Lung microvascular endothelial cell (primary cell): ENCODE results near the gene FSHR. TPM values are rescaled to one million over a fixed set of nuclear protein-coding genes. Genes with fewer than 3 reads are reported as not detected.

ENCODE experiments used
- DNase-seq, 2 donors: peaks; one replicate each; pipeline versions ENCODE4 v3.0.0 to v3.0.0-alpha.2; 2010; ENCODE audit warnings: low read depth in 2 of 2
- total RNA-seq: library from RNA; depleted of rRNA; stranded (reverse); fragments of >200 nt; gene quantifications from 2 replicates; pipeline ENCODE4 v1.2.1, GENCODE V29; 2014

Gene FSHR
- total RNA-seq, 1 donor from 2014 or later = not detected

DNA sequence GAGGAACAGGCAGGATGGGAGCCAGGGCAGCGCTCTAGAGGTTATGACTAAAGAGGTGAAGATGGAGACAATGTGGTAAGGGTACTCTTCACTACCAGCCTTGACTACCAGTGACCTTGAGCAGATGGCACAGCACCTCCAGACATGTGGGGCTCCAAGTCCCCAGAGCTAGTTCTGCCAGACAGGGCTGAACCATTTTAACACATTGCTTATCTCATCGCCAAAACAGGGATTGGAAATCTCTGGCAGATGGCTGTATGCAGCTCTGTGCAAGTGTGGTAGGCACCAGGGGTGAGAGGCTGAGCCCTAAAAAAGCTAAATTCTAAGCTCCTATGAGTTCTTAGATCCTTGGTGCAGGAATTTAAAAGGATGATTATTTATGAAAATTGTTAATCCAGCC, 41.3 kb downstream of the FSHR start:
- no peak for DNase-seq

DNA sequence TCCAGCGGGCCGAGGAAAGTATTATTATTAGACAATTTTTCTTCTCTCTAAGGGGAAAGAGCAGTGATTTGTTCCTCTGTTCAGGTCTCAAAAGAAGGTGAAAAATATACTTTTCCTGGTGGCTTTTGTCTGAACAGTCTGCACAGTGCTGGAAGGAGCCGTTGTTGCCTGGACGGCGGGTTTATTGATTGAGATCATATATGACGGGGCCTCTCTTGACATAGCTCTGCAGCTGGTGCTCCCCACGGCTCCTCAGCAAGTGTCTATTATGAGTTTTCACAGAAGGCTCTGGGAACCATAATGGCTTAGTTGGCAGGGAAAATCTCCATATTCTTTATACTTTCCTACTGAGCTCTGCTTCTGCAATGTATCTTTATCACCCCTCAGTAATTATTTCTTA, 42.9 kb downstream of the FSHR start:
- no peak for DNase-seq

DNA sequence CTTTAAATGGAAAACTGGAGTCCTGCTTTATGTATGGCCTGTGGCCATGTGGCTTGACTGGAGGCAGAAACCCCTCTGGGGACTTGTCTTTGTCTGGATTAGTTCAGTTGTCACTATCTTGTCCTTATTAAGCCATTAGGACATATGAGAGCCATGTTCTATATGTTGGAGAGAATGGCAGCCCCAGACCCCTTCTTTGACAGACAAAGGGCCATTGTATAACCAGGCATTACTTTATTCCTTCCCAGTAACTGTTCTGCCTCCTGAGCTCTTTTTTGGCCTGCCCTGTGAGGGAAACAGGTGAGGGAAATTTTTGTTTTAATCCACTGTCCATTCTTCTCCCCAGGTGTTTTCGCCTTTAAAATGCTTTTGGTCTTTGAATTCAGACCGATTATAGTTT, 43.3 kb downstream of the FSHR start:
- no peak for DNase-seq

DNA sequence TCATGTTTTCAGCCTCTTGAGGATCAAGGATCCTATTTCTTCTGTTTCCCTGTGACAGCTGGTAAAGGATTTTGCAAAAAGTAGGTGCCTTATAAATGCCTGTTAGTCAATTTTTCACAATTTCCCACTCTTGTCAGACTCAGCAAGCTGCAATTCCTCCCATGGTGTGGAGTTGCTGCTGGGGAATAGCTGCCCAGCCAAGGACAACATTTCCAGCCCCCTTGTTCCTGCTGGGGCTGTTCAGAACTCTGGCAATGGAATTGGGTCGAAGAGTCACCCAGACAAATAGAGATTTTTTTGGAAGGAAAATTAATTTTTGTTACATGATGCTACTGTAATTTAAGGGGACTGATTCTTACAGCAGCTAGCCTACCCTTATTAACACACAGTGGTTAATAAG, 43.7 kb downstream of the FSHR start:
- no peak for DNase-seq

DNA sequence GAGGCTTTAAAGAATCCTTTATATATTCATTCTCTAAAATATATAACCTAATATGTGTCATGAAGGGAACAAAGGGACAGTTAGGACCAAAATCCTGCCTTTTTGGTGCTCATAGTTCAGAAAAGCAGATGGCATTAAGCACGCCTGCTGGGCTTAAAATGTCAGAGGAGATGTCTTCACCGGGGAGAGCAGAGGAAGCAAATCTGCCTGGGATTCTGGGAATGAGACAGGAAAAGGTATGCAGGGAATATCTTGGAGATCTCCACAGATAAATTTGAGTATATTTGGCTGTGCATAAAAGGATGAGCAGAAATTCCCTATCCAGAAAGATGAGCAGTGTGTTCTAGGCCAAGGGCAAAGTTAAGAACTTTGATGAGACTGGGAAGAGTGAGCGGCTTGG, 45.5 kb downstream of the FSHR start:
- DNase-seq = no peak

DNA sequence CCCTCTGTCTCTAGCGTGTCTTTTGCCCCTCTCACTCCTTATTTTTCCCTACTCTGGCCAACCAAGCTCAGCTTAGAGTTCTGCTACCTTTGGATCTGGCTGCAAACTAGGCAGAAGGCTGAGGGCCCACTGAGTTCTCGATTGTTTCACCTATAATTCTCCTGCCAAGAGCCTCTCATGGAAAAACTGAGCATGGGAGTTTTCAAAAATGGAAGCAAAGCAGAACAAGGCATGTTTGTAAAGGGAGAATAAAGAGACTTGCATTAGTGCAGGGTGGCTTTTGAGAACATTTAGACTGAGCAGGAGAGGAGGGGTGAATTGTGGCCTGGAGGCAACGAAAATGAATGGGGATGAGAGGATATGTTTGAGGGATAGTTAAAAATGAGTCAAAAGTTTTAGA, 45.9 kb downstream of the FSHR start:
- no peak for DNase-seq

DNA sequence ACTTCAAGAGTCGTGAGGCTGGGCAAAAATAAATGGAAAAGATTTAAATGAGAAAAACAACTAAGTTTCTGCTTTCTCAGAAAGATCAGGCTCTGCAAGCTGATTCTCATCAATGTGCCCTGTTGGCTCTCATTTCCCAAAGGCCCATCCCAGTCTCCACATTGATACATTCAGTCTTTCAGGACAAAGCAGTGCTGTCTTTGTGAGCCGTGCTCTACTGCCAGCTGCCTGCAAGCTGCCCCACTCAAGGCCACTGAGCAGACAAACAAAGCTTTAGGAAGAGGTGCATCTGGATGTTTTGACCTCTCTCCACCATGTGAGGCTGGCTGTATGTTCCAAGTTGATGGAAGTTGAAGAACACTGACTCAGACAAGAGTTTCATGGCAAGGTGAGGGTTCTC, 48.8 kb downstream of the FSHR start:
- DNase-seq = no peak

DNA sequence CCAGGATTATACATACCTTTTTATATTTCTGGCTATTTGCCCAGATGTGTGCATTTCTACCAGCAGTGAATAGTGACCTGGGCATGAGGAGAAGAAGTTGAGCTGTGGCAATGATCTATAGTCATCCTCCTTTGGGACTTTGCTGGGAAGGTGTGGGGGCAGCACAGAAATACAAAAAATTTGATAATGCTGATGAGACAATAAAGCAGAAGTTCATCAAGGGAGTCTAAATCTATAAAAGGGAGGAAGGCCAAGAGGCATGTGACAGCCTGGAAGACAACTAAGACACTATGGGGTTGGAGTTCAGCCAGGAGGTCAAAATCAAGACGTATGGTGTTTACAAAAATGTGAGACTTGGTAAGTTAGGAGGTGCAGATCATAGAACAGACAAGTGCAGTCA, 52.2 kb downstream of the FSHR start:
- DNase-seq = no peak

DNA sequence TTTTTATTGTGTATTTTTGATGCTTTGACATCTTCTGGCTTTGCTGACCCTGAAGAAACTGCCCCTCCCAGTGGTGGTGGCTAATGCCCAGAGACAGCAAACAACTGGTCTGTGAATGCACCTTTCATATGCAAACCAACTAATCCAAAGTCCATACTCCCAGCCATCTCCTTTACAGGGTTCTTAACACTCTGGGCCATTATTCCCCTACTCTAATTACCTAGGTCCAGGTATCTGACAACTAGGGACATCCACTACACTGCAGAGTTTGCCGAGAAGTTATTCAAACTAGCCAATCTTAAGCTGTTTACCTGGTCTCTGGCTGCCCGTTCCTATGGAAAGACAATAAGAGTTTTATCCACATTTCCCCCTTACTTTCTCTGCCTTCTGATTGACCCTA, 73.6 kb downstream of the FSHR start:
- no peak for DNase-seq

DNA sequence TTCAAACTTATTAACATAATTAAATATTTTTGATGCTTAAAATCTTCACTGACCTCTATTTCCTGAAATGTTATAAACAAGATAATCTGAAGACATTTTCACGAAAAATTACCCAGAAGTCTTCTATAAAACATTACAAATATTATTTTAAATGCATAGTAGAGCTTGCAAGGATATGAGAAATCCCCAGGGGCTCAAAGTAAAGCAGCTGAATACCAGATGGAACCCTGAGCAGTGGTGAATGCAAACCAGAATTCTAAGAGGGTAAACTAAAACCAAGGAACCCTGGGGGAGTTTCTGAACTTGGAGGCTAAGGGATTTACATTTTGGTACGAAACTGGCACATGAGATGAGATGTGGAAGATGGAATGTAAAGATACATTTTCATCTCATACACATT, 83.6 kb downstream of the FSHR start:
- DNase-seq = no peak

DNA sequence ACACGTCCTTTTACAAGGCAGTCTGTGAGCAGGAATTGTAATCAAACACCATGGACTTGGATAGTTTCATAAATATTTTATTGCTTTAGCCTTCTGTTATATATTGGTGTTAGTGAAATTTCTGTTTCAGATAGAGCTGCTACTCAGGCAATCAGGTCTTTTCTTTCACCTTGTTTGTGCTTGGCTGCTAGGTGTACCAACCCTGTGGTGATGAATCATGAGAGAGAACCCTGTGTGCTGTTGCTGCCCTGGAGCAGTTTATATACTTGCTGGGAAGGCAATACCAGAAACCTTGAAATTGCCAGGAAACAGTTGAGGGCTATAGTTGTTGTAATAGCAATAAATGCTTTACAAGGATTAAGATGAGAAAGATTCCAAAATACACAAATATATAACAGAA, 84.5 kb downstream of the FSHR start:
- DNase-seq = no peak

DNA sequence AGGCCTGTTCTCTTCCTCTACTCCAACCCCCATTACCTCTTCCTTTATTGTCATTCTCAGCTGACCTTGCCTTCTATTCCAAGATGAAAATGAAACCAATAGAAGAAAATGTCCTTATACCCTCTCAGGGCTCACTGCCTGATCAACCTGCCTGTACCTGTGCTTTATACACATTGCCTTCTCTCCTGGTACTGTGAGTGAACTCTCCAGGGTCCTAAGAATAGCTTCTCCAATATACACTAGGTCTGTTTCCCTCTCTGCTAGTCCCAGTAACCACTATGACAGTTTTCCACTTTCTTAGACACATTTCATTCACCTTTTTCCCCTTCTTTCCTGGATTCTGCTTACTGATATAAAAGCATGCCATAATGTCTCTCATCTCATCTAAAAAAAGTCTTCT, 85.7 kb downstream of the FSHR start:
- DNase-seq = no peak

DNA sequence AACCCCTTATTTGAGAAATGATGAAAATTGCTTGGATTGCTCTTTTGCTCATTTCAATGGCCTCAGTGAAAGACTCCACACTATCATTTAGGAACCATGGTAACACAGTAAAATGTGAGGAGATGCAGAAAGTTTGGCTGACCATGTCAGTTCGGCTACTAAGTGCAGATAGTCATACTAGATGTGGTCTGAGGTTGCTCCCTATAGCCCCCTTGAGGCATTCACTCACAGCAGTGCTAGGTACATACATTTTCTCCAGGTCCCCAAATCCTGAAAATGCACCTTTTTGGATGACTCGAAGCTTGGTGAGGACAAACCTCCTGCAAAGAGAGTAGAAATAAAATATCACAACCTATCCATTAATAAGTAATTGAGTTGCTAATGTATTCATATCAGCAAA, 86.3 kb downstream of the FSHR start:
- DNase-seq = no peak

DNA sequence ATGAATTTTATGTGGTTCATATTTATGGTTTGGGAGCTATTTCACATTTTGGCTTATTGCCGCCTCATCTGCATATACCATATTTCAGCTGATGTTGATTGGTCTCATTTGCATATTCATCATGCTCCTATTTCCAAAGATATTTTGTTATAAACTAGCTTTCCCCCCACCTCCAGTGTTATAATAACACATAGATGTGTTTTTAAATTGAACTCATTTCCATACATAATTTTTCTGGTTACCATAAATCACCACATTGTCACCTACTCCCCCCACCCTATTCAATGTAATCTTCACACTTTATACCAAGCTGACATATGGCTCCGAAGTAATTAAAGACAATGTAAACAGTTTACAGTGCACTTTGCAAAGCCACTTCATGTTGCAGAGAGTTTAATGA, 101.2 kb downstream of the FSHR start:
- no peak for DNase-seq

DNA sequence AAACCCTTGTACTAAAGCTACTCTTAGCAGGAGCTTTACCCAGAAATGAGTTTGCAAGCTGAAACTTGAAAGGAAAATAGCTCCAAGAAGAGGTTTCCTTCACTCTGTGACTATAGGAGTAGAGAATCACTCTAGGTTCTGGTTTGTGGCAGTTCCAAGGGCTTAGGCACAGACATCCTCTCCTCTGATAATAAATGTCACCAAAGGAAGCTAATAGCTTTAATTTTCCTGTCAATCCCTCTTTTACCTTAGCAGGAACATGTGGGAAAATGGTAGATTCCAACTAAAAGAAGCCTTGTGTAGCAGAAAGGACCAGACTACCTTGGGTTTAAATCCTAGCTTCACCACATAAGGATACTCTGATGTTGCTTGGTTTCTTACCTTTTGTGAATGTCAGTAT, 104.0 kb downstream of the FSHR start:
- DNase-seq = no peak

DNA sequence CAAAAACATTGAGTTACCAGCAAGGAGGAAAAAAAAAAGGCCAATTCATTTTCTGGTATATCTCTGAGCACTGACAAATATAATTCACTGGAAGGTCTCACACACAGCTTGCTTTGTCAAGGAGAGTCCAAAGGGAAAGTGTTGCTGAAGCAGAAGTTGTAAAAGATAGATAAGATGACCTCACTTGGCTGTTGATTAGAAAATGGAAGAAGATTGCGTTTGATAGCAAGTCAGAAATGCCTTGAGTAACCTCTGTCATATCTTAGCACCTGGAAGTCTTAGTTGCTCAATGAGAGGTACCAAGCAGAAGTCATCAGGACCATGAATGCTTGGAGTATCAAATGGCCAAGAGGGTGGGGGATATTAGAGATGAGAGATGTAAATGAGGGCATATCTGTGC, 105.2 kb downstream of the FSHR start:
- no peak for DNase-seq

DNA sequence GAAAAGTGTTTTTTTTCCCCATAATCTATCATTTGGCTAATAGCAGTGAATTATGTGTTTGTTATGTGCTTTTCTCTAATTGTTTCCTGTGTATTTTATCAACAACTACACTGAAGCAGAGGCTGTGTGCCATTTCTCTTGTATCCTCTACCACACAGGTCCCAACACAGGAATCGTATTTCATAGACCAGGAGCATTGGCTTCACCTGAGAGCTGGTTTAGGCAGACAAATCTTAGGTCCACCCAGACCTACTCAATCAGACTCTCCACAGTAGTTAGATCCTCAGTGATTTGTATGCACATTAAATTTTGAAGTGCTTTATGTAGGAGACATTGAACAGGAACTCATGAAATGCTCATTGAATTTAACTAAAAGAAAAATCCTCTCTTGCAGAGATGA, 109.2 kb downstream of the FSHR start:
- no peak for DNase-seq

DNA sequence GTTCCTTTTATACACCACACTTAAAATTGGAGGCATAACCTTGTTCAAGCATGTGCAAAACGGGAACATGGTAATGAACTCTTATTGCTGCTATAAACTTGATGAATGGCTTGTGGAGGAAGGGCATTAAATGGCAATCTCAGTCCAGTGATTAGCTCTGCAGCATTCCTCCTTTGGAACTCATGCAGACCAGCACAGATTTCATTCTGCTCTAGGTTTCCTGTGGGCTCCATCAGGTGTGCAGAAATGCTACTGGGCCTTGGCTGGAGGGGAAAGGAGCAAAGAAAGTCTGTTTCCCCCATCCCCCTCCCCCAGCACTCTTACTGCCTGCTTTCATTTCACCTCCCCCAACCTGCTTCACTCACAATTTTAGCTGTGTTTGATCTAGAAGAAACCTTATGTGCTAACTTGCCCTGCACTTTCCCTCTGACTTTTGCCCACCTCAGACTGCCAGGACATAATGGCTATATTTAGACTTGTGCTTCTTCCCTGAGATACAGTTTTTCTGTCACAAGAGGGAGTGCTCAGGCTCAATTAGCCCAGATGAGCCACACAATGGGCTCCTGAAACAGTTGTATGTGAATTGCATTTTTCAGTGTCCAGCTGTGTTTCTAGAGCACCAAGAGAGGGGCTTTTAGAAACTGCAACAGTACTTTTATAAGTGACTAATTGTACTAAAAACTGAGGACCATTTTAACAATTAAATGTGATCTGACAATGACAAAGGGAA, 109.8 kb downstream of the FSHR start:
- DNase-seq = no peak

DNA sequence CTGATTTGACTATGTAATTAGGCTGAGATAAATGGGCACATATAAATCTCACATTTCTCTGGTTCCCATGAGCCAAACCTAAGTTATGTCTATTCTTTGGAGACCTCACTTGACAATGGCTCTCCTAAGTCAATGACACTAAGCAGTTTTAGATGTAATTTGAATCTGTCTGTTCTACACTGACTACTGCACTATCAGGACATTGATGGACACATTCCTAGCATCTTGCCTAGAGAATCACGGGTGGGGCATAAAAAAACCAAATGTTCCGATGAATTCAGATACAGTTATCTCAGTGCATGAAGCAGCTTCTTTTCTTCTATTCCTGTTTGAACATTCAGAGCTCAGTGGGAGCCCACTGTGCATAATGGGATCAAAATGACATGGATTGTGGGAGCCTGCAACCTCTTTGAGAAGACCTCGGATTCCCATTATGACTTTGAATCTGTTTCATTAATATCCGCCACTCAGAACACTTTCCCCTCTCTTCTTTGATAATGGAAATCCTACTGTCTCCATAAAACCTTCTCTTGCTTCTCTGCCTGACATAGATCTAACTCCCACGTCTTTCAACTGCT, 110.8 kb downstream of the FSHR start:
- DNase-seq = no peak

DNA sequence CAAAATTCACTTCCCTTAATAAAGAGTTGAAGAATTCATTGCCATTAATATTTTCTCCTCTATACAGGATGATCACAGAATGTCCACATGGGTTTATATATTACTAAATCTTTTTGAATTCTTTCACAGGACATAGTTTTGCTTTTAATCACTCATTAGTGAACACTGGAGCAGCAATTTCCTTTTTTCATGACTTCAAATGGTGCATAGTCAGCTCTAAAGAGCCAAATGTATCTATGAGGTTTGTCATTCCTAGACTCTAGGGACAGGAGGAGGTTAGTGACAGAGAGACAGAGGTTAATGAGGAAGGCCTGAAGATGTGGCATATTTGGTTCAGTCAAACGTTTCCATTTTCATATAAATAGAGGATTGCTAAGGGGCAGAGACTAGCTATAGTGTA, 111.8 kb downstream of the FSHR start:
- DNase-seq = no peak

DNA sequence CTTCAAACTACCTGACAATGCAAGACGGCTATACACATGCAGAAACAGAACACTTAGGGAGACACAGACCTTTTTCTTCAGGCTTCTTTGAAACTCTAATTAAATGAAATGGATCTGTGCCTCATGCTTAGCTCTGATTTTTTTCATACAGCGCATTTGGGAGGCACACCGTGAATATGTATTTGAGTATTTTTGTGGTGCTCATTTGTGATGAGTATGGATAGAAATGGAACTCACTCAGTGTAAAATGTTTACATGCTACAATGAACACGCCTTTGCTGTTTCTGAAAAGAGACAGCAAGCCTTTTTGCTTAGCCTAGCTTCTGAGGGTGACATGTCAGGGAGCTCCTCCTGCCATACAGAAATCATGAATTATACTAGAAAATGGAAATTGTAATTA, 113.3 kb downstream of the FSHR start:
- DNase-seq = no peak

DNA sequence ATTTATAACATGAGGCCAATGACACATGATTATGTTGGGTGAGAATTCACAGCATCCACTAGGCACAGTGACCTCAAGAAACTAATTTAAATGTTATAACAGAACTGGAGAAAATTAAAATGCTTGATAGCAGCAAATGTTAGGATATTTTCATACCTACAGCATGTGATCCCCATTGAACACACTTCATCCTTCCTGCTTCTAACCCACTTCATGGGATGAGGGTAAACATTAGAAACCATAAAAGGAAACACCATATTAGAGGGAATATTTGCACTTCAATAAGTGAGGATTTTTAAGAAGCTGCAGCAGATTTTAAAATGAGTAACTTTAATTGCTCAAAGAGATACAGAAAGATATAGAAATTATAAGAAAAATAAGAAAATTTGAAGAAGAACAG, 117.1 kb downstream of the FSHR start:
- DNase-seq = no peak

DNA sequence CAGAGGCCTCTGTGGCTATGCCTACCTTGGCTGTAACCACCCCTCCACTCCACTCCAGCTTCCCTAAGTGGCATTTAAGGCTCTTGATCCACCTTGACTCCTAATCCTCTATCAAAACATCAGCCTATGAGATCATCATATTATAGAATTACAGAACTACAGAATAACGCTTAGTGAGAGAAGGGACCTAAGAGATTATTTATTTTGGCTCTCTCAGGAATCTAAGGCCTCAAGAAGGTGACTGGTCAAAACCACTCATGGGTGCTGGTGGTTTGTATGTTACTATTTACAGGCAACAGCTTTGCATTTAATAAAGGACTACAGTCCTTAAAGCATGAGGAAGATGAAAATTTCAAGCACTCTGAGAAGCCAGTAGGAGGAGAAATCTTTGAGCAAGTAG, 118.8 kb downstream of the FSHR start:
- DNase-seq = no peak
